Liver (tissue), 3 donors: ENCODE results near the gene PLXNA2.

Source experiments
- ATF3 ChIP-seq: IDR thresholded peaks from 2 replicates; pipeline ENCODE4 v1.6.1; 2016; ENCODE audit warnings: antibody characterized with exemption
- FOXA2 ChIP-seq: IDR thresholded peaks from 2 replicates; pipeline ENCODE4 v1.6.1; 2016; ENCODE audit warnings: antibody characterized with exemption
- GABPA ChIP-seq, 2 donors: IDR thresholded peaks in 1 of 2; conservative IDR thresholded peaks in 1 of 2; 2 replicates each; pipeline ENCODE4 v1.6.1; 2016; ENCODE audit warnings: antibody characterized with exemption in 2 of 2, mild to moderate bottlenecking in 1 of 2, moderate library complexity in 1 of 2
- HNF4A ChIP-seq, 2 donors: conservative IDR thresholded peaks; 2 replicates each; pipeline ENCODE4 v1.6.1; 2016; ENCODE audit warnings: antibody characterized with exemption in 2 of 2, mild to moderate bottlenecking in 2 of 2
- HNF4G ChIP-seq: IDR thresholded peaks from 2 replicates; pipeline ENCODE4 v1.6.1; 2016; ENCODE audit warnings: antibody characterized with exemption
- JUND ChIP-seq, 2 donors: IDR thresholded peaks; 2 replicates each; pipeline ENCODE4 v1.6.1; 2016; ENCODE audit warnings: antibody characterized with exemption in 2 of 2
- RAD21 ChIP-seq, 2 donors: IDR thresholded peaks; 2 replicates each; pipeline ENCODE4 v1.6.1; 2016; ENCODE audit warnings: antibody characterized with exemption in 2 of 2, mild to moderate bottlenecking in 2 of 2
- REST ChIP-seq: IDR thresholded peaks from 2 replicates; pipeline ENCODE4 v1.6.1; 2016; ENCODE audit warnings: antibody characterized with exemption, mild to moderate bottlenecking
- SP1 ChIP-seq: IDR thresholded peaks from 2 replicates; pipeline ENCODE4 v1.6.1; 2018; ENCODE audit warnings: antibody characterized with exemption, mild to moderate bottlenecking
- TAF1 ChIP-seq: conservative IDR thresholded peaks from 2 replicates; pipeline ENCODE4 v1.6.1; 2016; ENCODE audit warnings: antibody characterized with exemption, mild to moderate bottlenecking
- YY1 ChIP-seq: IDR thresholded peaks from 2 replicates; pipeline ENCODE4 v1.6.1; 2016; ENCODE audit warnings: antibody characterized with exemption, mild to moderate bottlenecking
- TF ChIP-seq, protein P1 (sequence below): fragments of 150-350 bp; IDR thresholded peaks from 2 replicates; pipeline ENCODE4 v1.5.1; 2017; ENCODE audit warnings: improper control_type of control experiment, low read depth, low read length; ENCODE audit not compliant: missing input control
- TF ChIP-seq, protein P2 (sequence below): IDR thresholded peaks from 2 replicates; pipeline ENCODE4 v1.6.1; 2016; ENCODE audit warnings: antibody characterized with exemption
- TF ChIP-seq, protein P3 (sequence below): IDR thresholded peaks from 2 replicates; pipeline ENCODE4 v1.6.1; 2016; ENCODE audit warnings: antibody characterized with exemption
- donor health status: healthy.
- donor health status: healthy.

DNA sequence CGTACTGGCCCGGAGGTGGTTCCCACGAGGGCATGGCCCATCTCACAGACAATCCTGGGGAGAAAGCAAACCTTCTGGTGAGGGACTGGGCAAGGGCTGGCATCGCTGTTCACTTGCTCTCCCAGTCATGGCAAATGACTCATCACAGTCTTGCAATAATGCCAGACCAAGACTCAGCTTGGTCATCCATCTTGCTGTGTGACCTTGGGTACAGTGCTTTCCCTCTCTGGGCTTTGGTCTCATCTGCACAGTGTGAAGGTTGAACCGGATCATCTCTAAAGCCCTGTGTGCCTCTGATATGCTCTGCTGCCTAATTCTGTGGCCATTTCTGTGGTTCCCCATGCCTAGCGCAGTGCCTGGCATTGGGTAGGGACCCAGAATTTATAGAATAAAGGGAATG, 189.7 kb downstream of the PLXNA2 start:
- TF ChIP-seq, protein P1, sequence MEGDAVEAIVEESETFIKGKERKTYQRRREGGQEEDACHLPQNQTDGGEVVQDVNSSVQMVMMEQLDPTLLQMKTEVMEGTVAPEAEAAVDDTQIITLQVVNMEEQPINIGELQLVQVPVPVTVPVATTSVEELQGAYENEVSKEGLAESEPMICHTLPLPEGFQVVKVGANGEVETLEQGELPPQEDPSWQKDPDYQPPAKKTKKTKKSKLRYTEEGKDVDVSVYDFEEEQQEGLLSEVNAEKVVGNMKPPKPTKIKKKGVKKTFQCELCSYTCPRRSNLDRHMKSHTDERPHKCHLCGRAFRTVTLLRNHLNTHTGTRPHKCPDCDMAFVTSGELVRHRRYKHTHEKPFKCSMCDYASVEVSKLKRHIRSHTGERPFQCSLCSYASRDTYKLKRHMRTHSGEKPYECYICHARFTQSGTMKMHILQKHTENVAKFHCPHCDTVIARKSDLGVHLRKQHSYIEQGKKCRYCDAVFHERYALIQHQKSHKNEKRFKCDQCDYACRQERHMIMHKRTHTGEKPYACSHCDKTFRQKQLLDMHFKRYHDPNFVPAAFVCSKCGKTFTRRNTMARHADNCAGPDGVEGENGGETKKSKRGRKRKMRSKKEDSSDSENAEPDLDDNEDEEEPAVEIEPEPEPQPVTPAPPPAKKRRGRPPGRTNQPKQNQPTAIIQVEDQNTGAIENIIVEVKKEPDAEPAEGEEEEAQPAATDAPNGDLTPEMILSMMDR: no peak
- no peak for TF ChIP-seq SP1
- TF ChIP-seq REST: no peak
- no peak for TF ChIP-seq YY1
- no peak for TF ChIP-seq GABPA (IDR thresholded peaks at IDR 0.05 in 1 of 2, conservative IDR thresholded peaks at IDR 0.05 in 1 of 2)
- no peak for TF ChIP-seq JUND (IDR thresholded peaks at IDR 0.05)
- TF ChIP-seq, protein P2, sequence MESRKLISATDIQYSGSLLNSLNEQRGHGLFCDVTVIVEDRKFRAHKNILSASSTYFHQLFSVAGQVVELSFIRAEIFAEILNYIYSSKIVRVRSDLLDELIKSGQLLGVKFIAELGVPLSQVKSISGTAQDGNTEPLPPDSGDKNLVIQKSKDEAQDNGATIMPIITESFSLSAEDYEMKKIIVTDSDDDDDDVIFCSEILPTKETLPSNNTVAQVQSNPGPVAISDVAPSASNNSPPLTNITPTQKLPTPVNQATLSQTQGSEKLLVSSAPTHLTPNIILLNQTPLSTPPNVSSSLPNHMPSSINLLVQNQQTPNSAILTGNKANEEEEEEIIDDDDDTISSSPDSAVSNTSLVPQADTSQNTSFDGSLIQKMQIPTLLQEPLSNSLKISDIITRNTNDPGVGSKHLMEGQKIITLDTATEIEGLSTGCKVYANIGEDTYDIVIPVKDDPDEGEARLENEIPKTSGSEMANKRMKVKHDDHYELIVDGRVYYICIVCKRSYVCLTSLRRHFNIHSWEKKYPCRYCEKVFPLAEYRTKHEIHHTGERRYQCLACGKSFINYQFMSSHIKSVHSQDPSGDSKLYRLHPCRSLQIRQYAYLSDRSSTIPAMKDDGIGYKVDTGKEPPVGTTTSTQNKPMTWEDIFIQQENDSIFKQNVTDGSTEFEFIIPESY: no peak
- no peak for TF ChIP-seq TAF1
- no peak for TF ChIP-seq FOXA2
- TF ChIP-seq RAD21 (IDR thresholded peaks at IDR 0.05): no peak
- TF ChIP-seq, protein P3, sequence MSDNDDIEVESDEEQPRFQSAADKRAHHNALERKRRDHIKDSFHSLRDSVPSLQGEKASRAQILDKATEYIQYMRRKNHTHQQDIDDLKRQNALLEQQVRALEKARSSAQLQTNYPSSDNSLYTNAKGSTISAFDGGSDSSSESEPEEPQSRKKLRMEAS: no peak
- no peak for TF ChIP-seq HNF4G
- TF ChIP-seq ATF3: no peak
- no peak for TF ChIP-seq HNF4A (conservative IDR thresholded peaks at IDR 0.05)
